Measurements from ENCODE around the gene ENTREP3. TPM values are rescaled to one million over a fixed set of nuclear protein-coding genes. Genes with fewer than 3 reads are reported as not detected.
"Not testable (repeated sequence)": the region's sequence is repeated elsewhere in the genome, so short reads cannot be mapped to it uniquely, and the experiment has no call there.

The ENTREP3 gene
- total and polyA plus RNA-seq, 2 experiments from 2014 or later: 8.8 to 27.1 TPM

DNA sequence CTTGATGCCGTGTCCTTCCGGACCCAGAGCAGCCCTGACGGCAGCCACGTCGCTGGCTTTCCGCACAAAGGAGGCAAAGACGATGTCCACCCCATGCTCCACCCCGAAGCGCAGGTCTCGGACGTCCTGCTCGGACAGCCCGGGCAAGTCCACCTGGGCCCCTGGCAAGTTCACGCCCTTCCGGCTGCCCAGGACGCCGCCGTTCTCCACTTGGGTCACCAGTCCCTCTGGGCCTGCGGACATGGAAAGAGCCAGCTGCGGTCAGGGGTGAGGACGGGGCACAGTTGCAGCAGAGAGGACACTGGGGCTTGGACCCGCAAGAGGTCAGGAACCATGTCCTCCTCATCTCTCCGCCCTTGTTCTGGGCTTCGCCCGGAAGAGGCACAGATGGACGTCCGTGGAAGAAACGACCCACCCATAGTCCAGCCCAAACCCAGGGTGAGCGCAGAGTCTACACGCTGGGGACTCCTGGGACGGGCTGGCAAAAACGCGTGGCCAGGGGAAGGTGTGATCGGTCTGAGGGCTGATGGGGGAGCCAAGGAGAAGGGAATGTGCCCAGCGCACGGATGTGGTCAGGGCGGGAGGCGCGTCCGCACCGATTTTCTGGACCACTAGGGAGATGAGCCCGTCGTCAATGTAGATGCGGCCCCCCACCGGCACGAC, 39.4 kb upstream of the ENTREP3 start:
- Histone ChIP-seq H3K27me3 (peaks cover 45% of the 10 kb centered on the region), H3K9me2 (replicated peaks; ENCODE audit: insufficient read depth) (no peaks in the 10 kb centered on the region), H3K36me3 (replicated peaks; ENCODE audit: insufficient read depth, low read depth) (no peaks in the 10 kb centered on the region), H3K27ac (no peak overlapping the region), H2AFZ (no peak overlapping the region), H3K4me3 (no peak overlapping the region), H4K20me1 (ENCODE audit: insufficient read depth, poor library complexity, severe bottlenecking) (no peaks in the 10 kb centered on the region), H3K9me3 (ENCODE audit: low read depth) (no peaks in the 10 kb centered on the region), H3K4me1 (ENCODE audit: insufficient read depth) (no peaks in the 10 kb centered on the region), H3K4me2 (peak overlapping the region; percentile 68), H3K79me2 (no peaks in the 10 kb centered on the region)
- no peak for TF ChIP-seq EZH2 (IDR thresholded peaks at IDR 0.05; ENCODE audit: borderline replicate concordance)
- TF ChIP-seq, protein P1, sequence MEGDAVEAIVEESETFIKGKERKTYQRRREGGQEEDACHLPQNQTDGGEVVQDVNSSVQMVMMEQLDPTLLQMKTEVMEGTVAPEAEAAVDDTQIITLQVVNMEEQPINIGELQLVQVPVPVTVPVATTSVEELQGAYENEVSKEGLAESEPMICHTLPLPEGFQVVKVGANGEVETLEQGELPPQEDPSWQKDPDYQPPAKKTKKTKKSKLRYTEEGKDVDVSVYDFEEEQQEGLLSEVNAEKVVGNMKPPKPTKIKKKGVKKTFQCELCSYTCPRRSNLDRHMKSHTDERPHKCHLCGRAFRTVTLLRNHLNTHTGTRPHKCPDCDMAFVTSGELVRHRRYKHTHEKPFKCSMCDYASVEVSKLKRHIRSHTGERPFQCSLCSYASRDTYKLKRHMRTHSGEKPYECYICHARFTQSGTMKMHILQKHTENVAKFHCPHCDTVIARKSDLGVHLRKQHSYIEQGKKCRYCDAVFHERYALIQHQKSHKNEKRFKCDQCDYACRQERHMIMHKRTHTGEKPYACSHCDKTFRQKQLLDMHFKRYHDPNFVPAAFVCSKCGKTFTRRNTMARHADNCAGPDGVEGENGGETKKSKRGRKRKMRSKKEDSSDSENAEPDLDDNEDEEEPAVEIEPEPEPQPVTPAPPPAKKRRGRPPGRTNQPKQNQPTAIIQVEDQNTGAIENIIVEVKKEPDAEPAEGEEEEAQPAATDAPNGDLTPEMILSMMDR (IDR thresholded peaks at IDR 0.05; ENCODE audit: poor library complexity): no peak
- TF ChIP-seq EZH2phosphoT487 (IDR thresholded peaks at IDR 0.05; ENCODE audit: low read depth, severe bottlenecking, unreplicated experiment): no peak
- 44% methylated on average over 46 of the region's 46 CpGs for WGBS (ENCODE audit: low lambda C conversion rate, missing lambda C conversion rate)
- no peak for DNase-seq (ENCODE audit: low spot score)

DNA sequence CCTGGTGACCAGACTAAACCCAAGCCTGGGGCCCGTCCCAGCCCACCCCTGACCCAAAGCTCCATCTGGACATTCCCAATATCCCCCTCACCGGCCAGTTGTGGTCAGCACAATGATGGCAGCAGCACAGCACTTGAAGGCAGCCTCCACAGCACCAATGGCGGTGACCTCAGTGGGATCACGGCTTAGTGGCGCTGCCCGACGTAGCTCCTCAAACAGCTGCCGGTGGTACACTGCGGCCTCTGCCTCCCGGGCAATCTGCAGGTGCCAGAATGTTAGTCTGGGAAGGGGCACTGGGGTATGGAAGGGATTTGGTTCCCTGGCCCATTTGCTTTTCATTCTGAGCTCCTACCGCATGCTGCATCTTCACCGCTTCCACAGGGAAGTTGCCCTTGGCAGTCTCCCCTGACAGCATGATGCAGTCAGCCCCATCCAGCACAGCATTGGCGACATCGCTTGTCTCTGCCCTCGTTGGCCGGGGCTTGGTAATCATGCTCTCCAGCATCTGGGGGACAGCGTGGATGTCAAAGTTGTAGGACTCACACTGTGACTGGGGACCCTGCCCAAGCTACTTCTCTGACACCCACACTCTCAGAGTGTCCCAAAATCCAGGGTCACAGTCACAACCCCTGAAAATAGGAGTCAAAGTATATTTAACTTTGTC, 37.9 kb upstream of the ENTREP3 start:
- no peaks in the 10 kb centered on the region for H3K9me2 ChIP-seq (replicated peaks; ENCODE audit: insufficient read depth)
- no peaks in the 10 kb centered on the region for H3K4me1 ChIP-seq (ENCODE audit: insufficient read depth)
- H3K4me2 ChIP-seq: no peak overlapping the region
- H3K27ac ChIP-seq: no peak overlapping the region
- no peaks in the 10 kb centered on the region for H4K20me1 ChIP-seq (ENCODE audit: insufficient read depth, poor library complexity, severe bottlenecking)
- no peak overlapping the region for H3K4me3 ChIP-seq
- H3K36me3 ChIP-seq (replicated peaks; ENCODE audit: insufficient read depth, low read depth): no peaks in the 10 kb centered on the region
- TF ChIP-seq EZH2phosphoT487 (IDR thresholded peaks at IDR 0.05; ENCODE audit: low read depth, severe bottlenecking, unreplicated experiment): no peak
- DNase-seq (ENCODE audit: low spot score): no peak
- H3K27me3 ChIP-seq: peaks cover 45% of the 10 kb centered on the region
- no peaks in the 10 kb centered on the region for H3K79me2 ChIP-seq
- 92% methylated on average over 17 of the region's 17 CpGs for WGBS (ENCODE audit: low lambda C conversion rate, missing lambda C conversion rate)
- no peaks in the 10 kb centered on the region for H3K9me3 ChIP-seq (ENCODE audit: low read depth)
- H2AFZ ChIP-seq: no peak overlapping the region

DNA sequence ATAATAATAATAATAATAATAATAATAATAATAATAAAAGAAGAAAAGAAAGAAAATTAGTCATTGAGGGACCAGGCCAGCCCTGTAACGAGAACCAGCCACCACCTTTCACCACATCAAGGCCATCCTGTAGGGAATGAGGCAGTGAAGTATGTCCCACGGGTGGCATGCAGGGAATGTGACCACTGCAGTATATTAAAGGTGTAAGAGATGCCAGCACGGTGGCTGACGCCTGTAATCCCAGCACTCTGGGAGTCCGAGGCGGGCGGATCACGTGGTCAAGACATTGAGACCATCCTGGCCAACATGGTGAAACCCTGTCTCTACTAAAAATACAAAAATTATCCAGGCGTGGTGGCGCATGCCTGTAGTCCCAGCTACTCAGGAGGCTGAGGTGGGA, 35.7 kb upstream of the ENTREP3 start:
- not testable (repeated sequence) for H3K9me3 ChIP-seq (ENCODE audit: low read depth); H3K4me1 ChIP-seq (ENCODE audit: insufficient read depth); H3K27ac ChIP-seq; H3K4me2 ChIP-seq; H3K79me2 ChIP-seq; H3K4me3 ChIP-seq; H2AFZ ChIP-seq; H4K20me1 ChIP-seq (ENCODE audit: insufficient read depth, poor library complexity, severe bottlenecking); H3K36me3 ChIP-seq (replicated peaks; ENCODE audit: insufficient read depth, low read depth); H3K9me2 ChIP-seq (replicated peaks; ENCODE audit: insufficient read depth); DNase-seq (ENCODE audit: low spot score)
- 85% methylated on average over 10 of the region's 10 CpGs for WGBS (ENCODE audit: low lambda C conversion rate, missing lambda C conversion rate)
- peaks cover 28% of the 10 kb centered on the region for H3K27me3 ChIP-seq

DNA sequence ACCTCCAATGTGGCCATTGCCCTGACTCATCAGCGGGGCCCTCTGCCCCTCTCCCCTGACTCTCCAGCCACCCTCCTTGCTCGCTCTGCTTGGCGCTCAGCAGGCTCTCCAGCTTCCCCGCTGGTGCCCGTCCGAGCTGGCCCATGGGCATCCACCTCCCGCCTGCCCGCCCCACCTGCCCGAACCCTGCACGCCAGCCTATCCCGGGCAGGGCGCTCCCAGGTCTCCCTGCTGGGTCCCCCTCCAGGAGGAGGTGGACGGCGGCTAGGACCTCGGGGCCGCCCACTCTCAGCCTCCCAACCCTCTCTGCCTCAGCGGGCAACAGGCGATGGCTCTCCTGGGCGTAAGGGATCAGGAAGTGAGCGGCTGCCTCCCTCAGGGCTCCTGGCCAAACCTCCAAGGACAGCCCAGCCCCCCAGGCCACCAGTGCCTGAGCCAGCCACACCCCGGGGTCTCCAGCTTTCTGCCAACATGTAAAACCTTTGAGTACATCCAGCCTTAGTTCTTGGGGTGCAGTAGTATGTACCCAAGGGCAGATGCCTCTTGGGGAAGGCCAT, 32.8 kb upstream of the ENTREP3 start:
- no peaks in the 10 kb centered on the region for H3K36me3 ChIP-seq (replicated peaks; ENCODE audit: insufficient read depth, low read depth)
- 96% methylated on average over 20 of the region's 21 CpGs for WGBS (ENCODE audit: low lambda C conversion rate, missing lambda C conversion rate)
- H4K20me1 ChIP-seq (ENCODE audit: insufficient read depth, poor library complexity, severe bottlenecking): no peaks in the 10 kb centered on the region
- H3K4me3 ChIP-seq: no peak overlapping the region
- TF ChIP-seq, protein P1 (IDR thresholded peaks at IDR 0.05; ENCODE audit: poor library complexity): no peak
- TF ChIP-seq EZH2phosphoT487 (IDR thresholded peaks at IDR 0.05; ENCODE audit: low read depth, severe bottlenecking, unreplicated experiment) (no peak), EZH2 (IDR thresholded peaks at IDR 0.05; ENCODE audit: borderline replicate concordance) (no peak)
- no peak overlapping the region for H3K27ac ChIP-seq
- H3K9me2 ChIP-seq (replicated peaks; ENCODE audit: insufficient read depth): no peaks in the 10 kb centered on the region
- H2AFZ ChIP-seq: no peak overlapping the region
- H3K4me2 ChIP-seq: no peak overlapping the region
- H3K27me3 ChIP-seq: no peaks in the 10 kb centered on the region
- no peaks in the 10 kb centered on the region for H3K4me1 ChIP-seq (ENCODE audit: insufficient read depth)
- H3K79me2 ChIP-seq: no peaks in the 10 kb centered on the region
- H3K9me3 ChIP-seq (ENCODE audit: low read depth): no peaks in the 10 kb centered on the region
- no peak for DNase-seq (ENCODE audit: low spot score)
